HepG2 (cell line): ENCODE results near the gene KRT13. TPM values are rescaled to one million over a fixed set of nuclear protein-coding genes. Genes with fewer than 3 reads are reported as not detected.

Experiments used
- ATAC-seq: fragments of 200-7000 bp; cut with Tn5 transposase; 3 replicates; pipeline ENCODE4 v1.9.1; 2020; ENCODE audit warnings: mild to moderate bottlenecking, moderate library complexity
- BruUV-seq: library from RNA; stranded (reverse); fragments of 400-500 nt; replicated peaks from 2 replicates; lab custom pipeline; 2021; lab: Mats Ljungman, UMichigan
- CTCF ChIA-PET: fragments of 300-600 bp; formaldehyde crosslinking; extraction: SDS; loops from one replicate; lab custom pipeline; 2021; ENCODE audit warnings: low total read pairs, inconsistent platforms, low intra/inter-chr PET ratio; lab: Yijun Ruan, JAX
- POLR2A ChIA-PET: fragments of 350-600 bp; sonication (Branson Sonifier 250); formaldehyde crosslinking; loops from one replicate; lab custom pipeline; 2020; ENCODE audit warnings: antibody characterized with exemption, inconsistent platforms; lab: Yijun Ruan, JAX
- DNase-seq: peaks from one replicate; pipeline ENCODE4 v3.0.0-alpha.2; 2015; ENCODE audit warnings: low spot score
- FAIRE-seq: peaks from 3 replicates; lab custom pipeline; 2011; peaks lifted over from hg19 to GRCh38; lab: Jason Lieb, UNC
- H2AFZ ChIP-seq: one replicate; pipeline ENCODE4 v1.6.1; 2011; ENCODE audit warnings: low read length, inconsistent platforms
- H3K27ac ChIP-seq: fragments of 300-600 bp; 3 replicates; pipeline ENCODE4 v1.8.0; 2011; ENCODE audit warnings: mixed run types, mild to moderate bottlenecking, mixed read lengths, low read length, inconsistent platforms; ENCODE audit not compliant: insufficient read depth; ENCODE audit errors: extremely low read length
- H3K27me3 ChIP-seq, 2 experiments: fragments of 200-600 bp in 1 of 2; 2 replicates in 1 of 2; 3 replicates in 1 of 2; pipeline versions ENCODE4 v1.6.0 to v1.8.0; 2011; ENCODE audit warnings: low read length in 2 of 2, mild to moderate bottlenecking in 2 of 2, moderate library complexity in 2 of 2, inconsistent platforms in 1 of 2; ENCODE audit not compliant: insufficient read depth in 2 of 2, control insufficient read depth in 1 of 2
- H3K36me3 ChIP-seq, 2 experiments: fragments of 200-600 bp in 1 of 2; replicated peaks in 1 of 2; 2 replicates in 1 of 2; 3 replicates in 1 of 2; pipeline versions ENCODE4 v1.5.1 to v1.8.0; 2011; ENCODE audit warnings: low read length in 2 of 2, inconsistent platforms in 1 of 2; ENCODE audit not compliant: insufficient read depth in 2 of 2, control insufficient read depth in 1 of 2
- H3K4me1 ChIP-seq: 2 replicates; pipeline ENCODE4 v1.5.1; 2012; ENCODE audit warnings: low read length, inconsistent platforms; ENCODE audit not compliant: insufficient read depth
- H3K4me2 ChIP-seq: 2 replicates; pipeline ENCODE4 v1.6.0; 2011; ENCODE audit warnings: low read depth, low read length, inconsistent platforms
- H3K4me3 ChIP-seq, 3 experiments: fragments of 200-600 bp in 1 of 3; sonication (generic), shearing (Covaris generic) in 1 of 3; replicated peaks in 1 of 3; 2 replicates each; pipeline ENCODE4 v1.5.1; 2011 to 2016; ENCODE audit warnings: low read length in 3 of 3, inconsistent platforms in 2 of 3, low read depth in 2 of 3, mild to moderate bottlenecking in 2 of 3, control low read depth in 1 of 3, mixed read lengths in 1 of 3; ENCODE audit not compliant: insufficient read depth in 1 of 3
- H3K79me2 ChIP-seq: one replicate; pipeline ENCODE4 v1.6.1; 2011; ENCODE audit warnings: low read length, inconsistent platforms; ENCODE audit not compliant: insufficient read depth
- H3K9ac ChIP-seq: 2 replicates; pipeline ENCODE4 v1.6.0; 2011; ENCODE audit warnings: mild to moderate bottlenecking, low read depth, low read length, inconsistent platforms; ENCODE audit not compliant: insufficient read depth
- H3K9me3 ChIP-seq: 2 replicates; pipeline ENCODE4 v1.5.1; 2012; ENCODE audit warnings: mild to moderate bottlenecking, low read length
- H4K20me1 ChIP-seq: 2 replicates; pipeline ENCODE4 v1.6.0; 2011; ENCODE audit warnings: inconsistent platforms, mild to moderate bottlenecking, low read length, moderate library complexity; ENCODE audit not compliant: insufficient read depth
- CREM ChIP-seq, 2 experiments: sonication (generic) in 1 of 2; formaldehyde crosslinking in 1 of 2; IDR thresholded peaks; 2 replicates each; pipeline versions ENCODE4 v1.4.0 to v1.6.1; 2016 to 2020; ENCODE audit warnings: antibody characterized with exemption in 1 of 2, mild to moderate bottlenecking in 1 of 2, missing genetic modification reagents in 1 of 2
- GLI4 ChIP-seq: sonication (generic); formaldehyde crosslinking; IDR thresholded peaks from 2 replicates; pipeline ENCODE4 v1.5.1; 2020; ENCODE audit warnings: missing genetic modification reagents, mild to moderate bottlenecking, moderate library complexity, borderline replicate concordance
- HHEX ChIP-seq: IDR thresholded peaks from 2 replicates; pipeline ENCODE4 v1.6.1; 2016; ENCODE audit warnings: control low read depth
- JARID2 ChIP-seq: sonication (generic); formaldehyde crosslinking; IDR thresholded peaks from 2 replicates; pipeline ENCODE4 v1.8.1; 2023; ENCODE audit warnings: missing genetic modification reagents, inconsistent platforms; ENCODE audit not compliant: insufficient replicate concordance
- NFKB2 ChIP-seq: sonication (generic); formaldehyde crosslinking; IDR thresholded peaks from 2 replicates; pipeline ENCODE4 v1.4.0; 2020; ENCODE audit warnings: missing genetic modification reagents, borderline replicate concordance
- RFXAP ChIP-seq: sonication (generic); formaldehyde crosslinking; IDR thresholded peaks from 2 replicates; pipeline ENCODE4 v1.4.0; 2020; ENCODE audit warnings: missing genetic modification reagents, borderline replicate concordance
- U2AF2 ChIP-seq: fragments of 200-400 bp; formaldehyde crosslinking; IDR thresholded peaks from 2 replicates; pipeline ENCODE4 v1.6.1; 2017; ENCODE audit warnings: low read depth, mild to moderate bottlenecking, low read length
- ZNF24 ChIP-seq: fragments of 450-650 bp; IDR thresholded peaks from 2 replicates; pipeline ENCODE4 v1.6.1; 2017; ENCODE audit warnings: antibody characterized with exemption, mild to moderate bottlenecking
- ZNF329 ChIP-seq: sonication (generic); formaldehyde crosslinking; IDR thresholded peaks from 2 replicates; pipeline ENCODE4 v1.9.0; 2021; ENCODE audit warnings: low read depth, mild to moderate bottlenecking, missing genetic modification reagents
- ZNF567 ChIP-seq: sonication (generic); formaldehyde crosslinking; IDR thresholded peaks from 2 replicates; pipeline ENCODE4 v1.8.1; 2023; ENCODE audit warnings: mild to moderate bottlenecking, missing genetic modification reagents, borderline replicate concordance
- ZNF781 ChIP-seq: sonication (generic); formaldehyde crosslinking; IDR thresholded peaks from 2 replicates; pipeline ENCODE4 v1.5.1; 2020; ENCODE audit warnings: borderline replicate concordance, mild to moderate bottlenecking, missing genetic modification reagents; ENCODE audit errors: not compliant biosample characterization
- WGBS: methylation state at CpG from one replicate; pipeline ENCODE4 v1.1.6; 2017; ENCODE audit warnings: low lambda C conversion rate; 5-methylcytosine and 5-hydroxymethylcytosine counted together
- in situ Hi-C: cut with HindIII; loops from 2 replicates; pipeline ENCODE4 v1.10.0; 2017; ENCODE audit warnings: low pct_unique_long_range_greater_than_20kb; ENCODE audit not compliant: extremely low pct_ligation_motif_present
- intact Hi-C: fragments of 100-400 bp; cut with micrococcal nuclease; formaldehyde crosslinking; loops from one replicate; pipeline ENCODE4 v1.10.0; 2022; ENCODE audit not compliant: unreplicated experiment
- polyA plus RNA-seq, 8 experiments: library from polyadenylated mRNA; depleted of rRNA in 3 of 8; stranded (reverse) in 7 of 8; unstranded in 1 of 8; fragments of >200 nt; fragmentation: Illumina TruSeq in 4 of 8; extraction: Trizol in 4 of 8; gene quantifications; 2 replicates each; pipeline versions ENCODE4 v1.2.1 to v1.2.3, GENCODE V29; 2011 to 2016; ENCODE audit warnings: low read depth in 4 of 8, missing spikeins in 1 of 8, mixed read lengths in 1 of 8; ENCODE audit not compliant: insufficient read depth in 1 of 8
- total RNA-seq, 5 experiments: library from RNA; depleted of rRNA; stranded (reverse); fragments of >200 nt; fragmentation: Illumina TruSeq; extraction: Trizol; gene quantifications; 2 replicates each; pipeline ENCODE4 v1.2.3, GENCODE V29; 2016; ENCODE audit warnings: low read depth in 1 of 5
- TF ChIP-seq, protein P1 (sequence below): sonication (generic); formaldehyde crosslinking; IDR thresholded peaks from 2 replicates; pipeline ENCODE4 v1.4.0; 2020; ENCODE audit warnings: mild to moderate bottlenecking, missing genetic modification reagents
- TF ChIP-seq, protein P2 (sequence below): IDR thresholded peaks from 2 replicates; pipeline ENCODE4 v1.6.1; 2012; ENCODE audit warnings: low read depth, low read length, improper control_type of control experiment
- TF ChIP-seq, protein P3 (sequence below): IDR thresholded peaks from 2 replicates; pipeline ENCODE4 v1.6.1; 2016; ENCODE audit warnings: low read depth, missing genetic modification reagents, missing compliant biosample characterization

Gene KRT13
- total and polyA plus RNA-seq, 2 of the 13 experiments (the other 11 are each of a cell fraction or from before 2014, with no cell fraction given) = not detected

DNA sequence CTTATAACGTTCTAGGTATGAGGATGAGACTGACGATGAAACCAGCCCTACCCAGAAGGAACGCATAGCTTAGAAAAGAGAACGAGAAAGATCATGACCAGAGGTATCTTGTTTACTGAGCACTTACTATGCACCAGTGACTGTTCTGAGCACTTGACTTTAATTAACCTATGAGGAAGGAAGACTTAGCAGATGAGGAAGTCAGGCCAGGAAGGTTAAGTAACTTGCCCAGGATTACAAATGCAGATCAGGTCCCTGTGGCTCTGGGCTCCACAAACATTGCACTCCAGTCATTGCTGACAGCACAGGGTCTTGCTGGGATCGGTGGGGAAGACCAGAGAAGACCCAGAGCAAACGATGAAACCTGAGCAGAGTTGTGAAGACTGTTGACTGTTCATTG is 7.1 kb downstream of the KRT13 start:
- Histone ChIP-seq H3K36me3 (no peaks in the 10 kb centered on the region), H4K20me1 (no peaks in the 10 kb centered on the region), H2AFZ (no peak overlapping the region), H3K9me3 (no peaks in the 10 kb centered on the region), H3K4me1 (peaks cover 8% of the 10 kb centered on the region), H3K4me3 (no peak overlapping the region), H3K79me2 (no peaks in the 10 kb centered on the region), H3K27me3 (peaks cover 7 to 34% of the 10 kb centered on the region in 2 experiments; a peak in 4 of 5 replicates), H3K4me2 (no peak overlapping the region), H3K27ac (no peak overlapping the region), H3K9ac (no peak overlapping the region)
- ATAC-seq = no peak
- TF ChIP-seq, protein P1, sequence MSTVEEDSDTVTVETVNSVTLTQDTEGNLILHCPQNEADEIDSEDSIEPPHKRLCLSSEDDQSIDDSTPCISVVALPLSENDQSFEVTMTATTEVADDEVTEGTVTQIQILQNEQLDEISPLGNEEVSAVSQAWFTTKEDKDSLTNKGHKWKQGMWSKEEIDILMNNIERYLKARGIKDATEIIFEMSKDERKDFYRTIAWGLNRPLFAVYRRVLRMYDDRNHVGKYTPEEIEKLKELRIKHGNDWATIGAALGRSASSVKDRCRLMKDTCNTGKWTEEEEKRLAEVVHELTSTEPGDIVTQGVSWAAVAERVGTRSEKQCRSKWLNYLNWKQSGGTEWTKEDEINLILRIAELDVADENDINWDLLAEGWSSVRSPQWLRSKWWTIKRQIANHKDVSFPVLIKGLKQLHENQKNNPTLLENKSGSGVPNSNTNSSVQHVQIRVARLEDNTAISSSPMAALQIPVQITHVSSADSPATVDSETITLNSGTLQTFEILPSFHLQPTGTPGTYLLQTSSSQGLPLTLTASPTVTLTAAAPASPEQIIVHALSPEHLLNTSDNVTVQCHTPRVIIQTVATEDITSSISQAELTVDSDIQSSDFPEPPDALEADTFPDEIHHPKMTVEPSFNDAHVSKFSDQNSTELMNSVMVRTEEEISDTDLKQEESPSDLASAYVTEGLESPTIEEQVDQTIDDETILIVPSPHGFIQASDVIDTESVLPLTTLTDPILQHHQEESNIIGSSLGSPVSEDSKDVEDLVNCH (CRISPR knock-in tag) = no peak
- TF ChIP-seq ZNF781 (CRISPR knock-in tag) = no peak
- no peak for TF ChIP-seq ZNF329 (CRISPR knock-in tag)
- TF ChIP-seq ZNF567 (CRISPR knock-in tag) = no peak
- no peak for TF ChIP-seq GLI4 (CRISPR knock-in tag)
- TF ChIP-seq, protein P2, sequence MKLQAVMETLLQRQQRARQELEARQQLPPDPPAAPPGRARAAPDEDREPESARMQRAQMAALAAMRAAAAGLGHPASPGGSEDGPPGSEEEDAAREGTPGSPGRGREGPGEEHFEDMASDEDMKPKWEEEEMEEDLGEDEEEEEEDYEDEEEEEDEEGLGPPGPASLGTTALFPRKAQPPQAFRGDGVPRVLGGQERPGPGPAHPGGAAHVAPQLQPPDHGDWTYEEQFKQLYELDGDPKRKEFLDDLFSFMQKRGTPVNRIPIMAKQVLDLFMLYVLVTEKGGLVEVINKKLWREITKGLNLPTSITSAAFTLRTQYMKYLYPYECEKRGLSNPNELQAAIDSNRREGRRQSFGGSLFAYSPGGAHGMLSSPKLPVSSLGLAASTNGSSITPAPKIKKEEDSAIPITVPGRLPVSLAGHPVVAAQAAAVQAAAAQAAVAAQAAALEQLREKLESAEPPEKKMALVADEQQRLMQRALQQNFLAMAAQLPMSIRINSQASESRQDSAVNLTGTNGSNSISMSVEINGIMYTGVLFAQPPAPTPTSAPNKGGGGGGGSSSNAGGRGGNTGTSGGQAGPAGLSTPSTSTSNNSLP = no peak
- no peak for TF ChIP-seq RFXAP (CRISPR knock-in tag)
- no peak for TF ChIP-seq ZNF24
- TF ChIP-seq, protein P3, sequence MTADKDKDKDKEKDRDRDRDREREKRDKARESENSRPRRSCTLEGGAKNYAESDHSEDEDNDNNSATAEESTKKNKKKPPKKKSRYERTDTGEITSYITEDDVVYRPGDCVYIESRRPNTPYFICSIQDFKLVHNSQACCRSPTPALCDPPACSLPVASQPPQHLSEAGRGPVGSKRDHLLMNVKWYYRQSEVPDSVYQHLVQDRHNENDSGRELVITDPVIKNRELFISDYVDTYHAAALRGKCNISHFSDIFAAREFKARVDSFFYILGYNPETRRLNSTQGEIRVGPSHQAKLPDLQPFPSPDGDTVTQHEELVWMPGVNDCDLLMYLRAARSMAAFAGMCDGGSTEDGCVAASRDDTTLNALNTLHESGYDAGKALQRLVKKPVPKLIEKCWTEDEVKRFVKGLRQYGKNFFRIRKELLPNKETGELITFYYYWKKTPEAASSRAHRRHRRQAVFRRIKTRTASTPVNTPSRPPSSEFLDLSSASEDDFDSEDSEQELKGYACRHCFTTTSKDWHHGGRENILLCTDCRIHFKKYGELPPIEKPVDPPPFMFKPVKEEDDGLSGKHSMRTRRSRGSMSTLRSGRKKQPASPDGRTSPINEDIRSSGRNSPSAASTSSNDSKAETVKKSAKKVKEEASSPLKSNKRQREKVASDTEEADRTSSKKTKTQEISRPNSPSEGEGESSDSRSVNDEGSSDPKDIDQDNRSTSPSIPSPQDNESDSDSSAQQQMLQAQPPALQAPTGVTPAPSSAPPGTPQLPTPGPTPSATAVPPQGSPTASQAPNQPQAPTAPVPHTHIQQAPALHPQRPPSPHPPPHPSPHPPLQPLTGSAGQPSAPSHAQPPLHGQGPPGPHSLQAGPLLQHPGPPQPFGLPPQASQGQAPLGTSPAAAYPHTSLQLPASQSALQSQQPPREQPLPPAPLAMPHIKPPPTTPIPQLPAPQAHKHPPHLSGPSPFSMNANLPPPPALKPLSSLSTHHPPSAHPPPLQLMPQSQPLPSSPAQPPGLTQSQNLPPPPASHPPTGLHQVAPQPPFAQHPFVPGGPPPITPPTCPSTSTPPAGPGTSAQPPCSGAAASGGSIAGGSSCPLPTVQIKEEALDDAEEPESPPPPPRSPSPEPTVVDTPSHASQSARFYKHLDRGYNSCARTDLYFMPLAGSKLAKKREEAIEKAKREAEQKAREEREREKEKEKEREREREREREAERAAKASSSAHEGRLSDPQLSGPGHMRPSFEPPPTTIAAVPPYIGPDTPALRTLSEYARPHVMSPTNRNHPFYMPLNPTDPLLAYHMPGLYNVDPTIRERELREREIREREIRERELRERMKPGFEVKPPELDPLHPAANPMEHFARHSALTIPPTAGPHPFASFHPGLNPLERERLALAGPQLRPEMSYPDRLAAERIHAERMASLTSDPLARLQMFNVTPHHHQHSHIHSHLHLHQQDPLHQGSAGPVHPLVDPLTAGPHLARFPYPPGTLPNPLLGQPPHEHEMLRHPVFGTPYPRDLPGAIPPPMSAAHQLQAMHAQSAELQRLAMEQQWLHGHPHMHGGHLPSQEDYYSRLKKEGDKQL (CRISPR knock-in tag) = no peak
- TF ChIP-seq JARID2 (CRISPR knock-in tag) = no peak
- no peak for TF ChIP-seq CREM (IDR thresholded peaks at IDR 0.05)
- TF ChIP-seq CREM (CRISPR knock-in tag; IDR thresholded peaks at IDR 0.05) = no peak
- TF ChIP-seq NFKB2 = no peak
- no peak for TF ChIP-seq HHEX
- TF ChIP-seq U2AF2 = no peak
- 15% methylated on average over 6 of the region's 6 CpGs for WGBS
- POLR2A ChIA-PET = no interaction called here
- intact Hi-C loops (no loop called here), in situ Hi-C loops (no loop called here)
- DNase-seq = no peak
- no TSS peak for BruUV-seq
- CTCF ChIA-PET = no interaction called here
- FAIRE-seq = no peak
